Astrocyte of the cerebellum (primary cell): ENCODE data around the gene COL9A3.
A peak's percentile ranks its signal among the peaks of the same experiment; 100 is the strongest.

Experiments used
- DNase-seq: peaks from one replicate; pipeline ENCODE4 v3.0.0-alpha.2; 2011; ENCODE audit warnings: low read depth
- H3K4me3 ChIP-seq: 2 replicates; pipeline ENCODE4 v1.5.1; 2011; ENCODE audit warnings: mild to moderate bottlenecking, low read depth, low read length, moderate library complexity
- CTCF ChIP-seq: IDR thresholded peaks from 2 replicates; pipeline ENCODE4 v1.5.1; 2012; ENCODE audit warnings: low read length, low read depth, moderate library complexity, mild to moderate bottlenecking; ENCODE audit errors: missing control alignments
- in situ Hi-C: cut with HindIII; loops from 2 replicates; pipeline ENCODE4 v1.10.0; 2017; ENCODE audit warnings: low sequenced_read_pairs

COL9A3 gene

DNA sequence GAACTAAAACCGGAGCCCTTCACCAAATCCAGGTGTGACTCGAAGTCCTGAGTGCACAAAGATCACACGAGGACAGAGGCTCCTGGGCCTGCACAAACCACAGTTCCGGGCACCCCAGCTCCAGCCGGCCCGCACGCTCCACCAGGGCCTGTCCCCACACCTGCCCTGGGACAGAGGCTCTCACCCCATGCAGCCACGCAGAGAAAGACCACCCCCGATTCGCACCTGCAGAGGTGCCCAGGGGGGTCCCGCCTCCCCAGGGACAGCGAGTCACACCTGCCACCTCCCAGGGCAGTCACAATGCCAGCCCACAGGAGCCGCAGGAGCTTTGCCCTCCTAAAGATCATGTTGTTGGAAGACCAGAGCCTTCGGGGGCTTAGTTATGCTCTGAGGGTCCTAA, 45.9 kb upstream of the COL9A3 start:
- in situ Hi-C loops = no loop called here
- no peak for DNase-seq
- no peak overlapping the region for H3K4me3 ChIP-seq
- no peak for TF ChIP-seq CTCF

DNA sequence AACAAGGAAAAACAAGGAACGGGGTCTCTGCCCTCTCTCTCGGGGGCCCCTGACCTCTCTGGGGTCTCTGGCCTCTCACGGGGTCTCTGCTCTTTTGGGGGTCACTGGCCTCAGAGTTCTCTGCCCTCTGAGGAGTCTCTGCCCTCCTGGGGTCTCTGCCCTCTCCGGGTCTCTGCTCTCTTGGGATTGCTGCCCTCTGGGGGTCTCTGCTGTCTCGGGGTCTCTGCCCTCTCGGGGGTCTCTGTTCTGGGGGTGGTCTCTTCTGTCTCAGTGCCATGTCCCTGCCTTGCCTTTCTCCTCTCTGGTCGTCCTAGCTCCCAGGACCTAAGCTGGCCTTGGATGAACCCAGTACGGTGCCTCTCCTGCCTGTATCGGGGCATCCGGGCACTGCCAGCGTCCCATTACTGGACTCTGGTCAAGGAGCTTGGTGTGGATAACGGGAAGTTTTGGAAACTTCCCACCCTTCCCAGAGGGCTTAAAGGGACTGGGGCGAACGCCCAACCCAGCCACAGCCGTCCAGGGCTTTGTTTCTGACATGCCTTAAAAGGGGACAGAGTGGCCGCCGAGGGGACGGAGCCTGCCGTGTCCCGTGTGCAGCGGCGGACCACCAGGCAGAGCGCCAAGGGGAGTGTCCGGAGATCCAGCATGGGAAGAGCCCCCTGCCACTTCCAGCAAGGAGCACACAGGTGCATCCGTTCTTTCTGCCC, 45.3 kb upstream of the COL9A3 start:
- TF ChIP-seq CTCF = no peak
- in situ Hi-C loops = no loop called here
- DNase-seq = no peak
- H3K4me3 ChIP-seq = no peak overlapping the region

DNA sequence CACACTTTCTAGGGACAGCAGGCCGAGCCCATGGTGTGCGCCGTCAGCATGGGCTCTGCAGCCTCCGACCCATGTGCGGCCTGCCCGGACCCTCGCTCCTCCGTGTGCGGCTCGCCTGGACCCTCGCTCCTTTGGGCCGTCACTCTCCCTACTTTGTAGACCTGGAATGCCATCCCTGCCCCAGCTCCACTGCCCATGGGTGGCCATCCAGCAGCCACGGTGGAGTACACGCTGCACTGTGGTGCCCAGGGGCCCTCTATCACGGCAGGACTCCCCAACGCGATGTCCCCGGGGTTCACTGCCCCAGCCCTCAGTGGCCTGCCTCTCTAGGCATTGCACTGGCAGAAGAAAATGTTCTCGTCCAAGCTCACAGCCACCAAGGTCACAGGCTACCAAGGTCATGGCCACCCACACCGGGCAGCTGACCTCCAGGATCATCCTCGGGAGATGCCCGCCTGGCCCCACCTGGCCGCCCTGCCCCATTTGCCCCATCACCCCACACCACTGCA, 44.7 kb upstream of the COL9A3 start:
- no peak for DNase-seq
- no peak overlapping the region for H3K4me3 ChIP-seq
- in situ Hi-C loops = no loop called here
- no peak for TF ChIP-seq CTCF

GRCh38 chr20:62772619-62772989, 44.2 kb upstream of the COL9A3 start:
- in situ Hi-C loops = no loop called here
- no peak for TF ChIP-seq CTCF
- H3K4me3 ChIP-seq = no peak overlapping the region
- DNase-seq = no peak

- no peak for TF ChIP-seq CTCF
- no peak overlapping the region for H3K4me3 ChIP-seq
- in situ Hi-C loops = no loop called here
- peak; percentile 19 for DNase-seq
These were observed 43.6 kb upstream of the COL9A3 start for GRCh38 chr20:62772990-62773844.

- no peak overlapping the region for H3K4me3 ChIP-seq
- no peak for TF ChIP-seq CTCF
- in situ Hi-C loops = no loop called here
- no peak for DNase-seq
These were observed 42.8 kb upstream of the COL9A3 start for GRCh38 chr20:62773845-62774714.
